ENCODE results near the gene ANAPC15. TPM values are rescaled to one million over a fixed set of nuclear protein-coding genes. Genes with fewer than 3 reads are reported as not detected.

The ANAPC15 gene
- total and polyA plus RNA-seq, 2 donors (not counting 3 experiments of a cell fraction or from before 2014, with no cell fraction given), result 67.0 to 70.5 TPM

- intact Hi-C loops (cut with micrococcal nuclease), result loop anchor here (1.0 to 2.0 kb wide), 3 partner anchors 9 to 62 kb away; partner anchors contain the start of genes ANAPC15, LRRC51 and NUMA1
- Histone ChIP-seq H3K9me3 (replicated peaks; ENCODE audit: control insufficient read depth, insufficient read depth, low read length) (no peaks in the 10 kb centered on the region), H3K36me3 (ENCODE audit: control insufficient read depth in 2 of 2, extremely low read depth in 1 of 2, insufficient read depth in 2 of 2, low read length in 2 of 2) (peaks cover 10 to 11% of the 10 kb centered on the region in 2 experiments), H3K9ac (replicated peaks; ENCODE audit: extremely low read depth, insufficient read depth, low read length) (peak within 1 kb of the TSS; percentile 99), H3K9me1 (replicated peaks; ENCODE audit: control insufficient read depth, extremely low read depth, insufficient read depth, low read length) (no peaks in the 10 kb centered on the region), H3K79me2 (ENCODE audit: control insufficient read depth, insufficient read depth, low read length) (peaks cover 29% of the 10 kb centered on the region), H3K27me3 (ENCODE audit: control insufficient read depth in 2 of 2, insufficient read depth in 2 of 2, low read length in 2 of 2) (no peaks in the 10 kb centered on the region), H2AFZ (ENCODE audit: low read depth, low read length) (peak within 1 kb of the TSS; percentile 79), H3K4me3 (replicated peaks in 1 of 3; ENCODE audit: insufficient read depth in 1 of 3, low read depth in 1 of 3, low read length in 3 of 3) (peak within 1 kb of the TSS; percentile 74 to 97 (median 86)), H3K4me1 (ENCODE audit: control insufficient read depth, extremely low read depth, insufficient read depth, low read length) (peaks cover 26% of the 10 kb centered on the region), H3K4me2 (ENCODE audit: insufficient read depth, low read length) (peak within 1 kb of the TSS; percentile 78), H3K27ac (ENCODE audit: insufficient read depth, low read depth, low read length) (peak within 1 kb of the TSS; percentile 88), H4K20me1 (replicated peaks; ENCODE audit: control insufficient read depth, extremely low read depth, insufficient read depth, low read length) (no peaks in the 10 kb centered on the region)
- FAIRE-seq, result peak; percentile 98
- dilution Hi-C loops (cut with MboI; ENCODE audit: extremely low pct_ligation_motif_present, low sequenced_read_pairs), result no loop called here
- ChIA-PET POLR2A (no interaction called here), CTCF (interaction anchor here (1.0 to 2.2 kb wide), 3 partner anchors 13 to 328 kb away, joined by 3 to 7 read pairs (median 4); no protein-coding TSS in a partner anchor)
- TF ChIP-seq JUN (IDR thresholded peaks at IDR 0.05; ENCODE audit: borderline replicate concordance, insufficient read depth, insufficient read length, low read depth) (no peak), CTCF (IDR thresholded peaks at IDR 0.05; ENCODE audit: extremely low read depth in 1 of 2, insufficient read depth in 1 of 2, low read depth in 1 of 2, low read length in 2 of 2) (peak; percentile 34 to 38), POLR2A (IDR thresholded peaks at IDR 0.05; ENCODE audit: low read depth, low read length) (peak; percentile 92), POLR2AphosphoS5 (IDR thresholded peaks at IDR 0.05; ENCODE audit: insufficient read depth, low read depth, low read length) (peak; percentile 97), MAX (IDR thresholded peaks at IDR 0.05; ENCODE audit: insufficient read depth, insufficient read length) (peak; percentile 99), FOS (IDR thresholded peaks at IDR 0.05; ENCODE audit: borderline replicate concordance, insufficient read depth, low read length) (no peak)
- DNase-seq (ENCODE audit: low read depth, low spot score), result peak; percentile 99
- TSS peak; percentile 59 for BruUV-seq (replicated peaks)
Observed at GRCh38 chr11:72102946-72103753, 9.3 kb downstream of the ANAPC15 start, which contains the start of gene LAMTOR1. TSS of gene LAMTOR1 (minus strand) at chr11:72103297. CDS start at chr11:72103224, 73 bp downstream.

Measured in endothelial cell of umbilical vein (primary cell).